GM21526 (cell line): Measurements from ENCODE around the gene SMARCAL1.

Source experiments
- ATAC-seq: cut with Tn5 transposase; IDR thresholded peaks from one replicate; pipeline ENCODE4 v1.9.1; 2021; ENCODE audit warnings: moderate library complexity; ENCODE audit not compliant: unreplicated experiment, low FRiP score

Gene SMARCAL1

DNA sequence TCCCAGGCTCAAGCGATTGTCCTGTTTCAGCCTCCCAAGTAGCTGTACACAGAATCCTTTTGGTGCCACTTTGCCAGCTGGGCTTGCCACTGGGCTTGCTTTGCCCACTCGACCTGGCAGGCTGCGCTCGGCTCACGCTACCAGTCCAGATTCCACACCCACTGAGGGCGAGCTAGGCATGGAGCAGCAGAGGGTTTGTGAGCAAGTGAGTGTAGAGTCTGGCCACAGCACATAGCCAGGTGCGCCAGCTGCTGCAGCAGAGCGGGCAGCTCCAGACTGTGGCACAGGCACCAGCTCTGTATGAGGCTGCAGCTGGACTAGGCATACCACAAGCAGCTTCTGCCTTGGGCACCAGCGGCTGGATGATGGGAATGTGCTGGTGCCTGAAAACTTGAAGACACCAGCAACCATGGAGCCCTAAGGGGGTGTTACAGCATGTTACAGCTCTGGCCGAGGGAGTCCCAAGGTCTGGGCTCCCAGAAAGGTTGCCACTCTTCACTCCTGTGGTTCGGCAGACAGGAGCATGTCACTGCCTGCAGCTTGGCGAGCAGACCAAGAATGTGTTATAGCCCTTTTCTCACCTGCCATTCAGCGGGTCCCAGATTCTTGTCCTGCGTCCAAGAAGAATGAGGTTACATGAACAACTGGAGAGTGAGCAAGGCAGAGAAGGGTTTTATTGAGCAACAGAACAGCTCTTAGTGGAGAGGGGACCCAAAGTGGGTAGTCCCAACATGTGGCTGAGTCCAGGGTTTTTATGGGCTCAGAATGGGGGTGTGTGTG is 12.9 kb downstream of the SMARCAL1 start:
- ATAC-seq: no peak

DNA sequence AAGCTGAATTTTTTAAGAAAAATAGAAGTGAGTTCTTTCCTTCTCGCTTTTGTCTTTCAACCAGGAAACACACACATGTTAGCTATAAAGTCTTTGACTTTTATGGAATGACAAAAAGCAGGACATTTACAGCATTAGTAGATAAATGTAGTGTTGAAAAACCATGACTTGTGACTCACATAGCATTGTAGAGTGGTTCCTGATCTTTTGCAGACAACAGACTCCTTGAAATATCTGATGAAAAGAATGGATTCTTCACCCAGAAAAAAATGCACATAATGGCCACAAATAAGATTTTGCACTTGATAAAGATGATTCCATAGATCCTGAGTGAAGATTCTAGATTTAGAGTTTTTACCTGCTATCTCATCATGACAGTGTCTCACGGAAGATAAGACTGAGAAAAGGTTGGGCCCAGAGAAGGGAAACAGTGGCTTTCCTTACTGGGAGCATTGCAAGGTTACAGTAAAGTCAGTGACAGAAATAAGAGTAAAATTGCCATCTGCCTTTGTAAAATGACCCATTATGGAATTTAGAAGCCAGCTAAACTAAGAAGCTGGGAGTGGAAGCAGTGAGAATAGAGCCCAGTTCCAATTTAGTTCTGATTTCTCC is 14.0 kb downstream of the SMARCAL1 start:
- ATAC-seq: no peak

DNA sequence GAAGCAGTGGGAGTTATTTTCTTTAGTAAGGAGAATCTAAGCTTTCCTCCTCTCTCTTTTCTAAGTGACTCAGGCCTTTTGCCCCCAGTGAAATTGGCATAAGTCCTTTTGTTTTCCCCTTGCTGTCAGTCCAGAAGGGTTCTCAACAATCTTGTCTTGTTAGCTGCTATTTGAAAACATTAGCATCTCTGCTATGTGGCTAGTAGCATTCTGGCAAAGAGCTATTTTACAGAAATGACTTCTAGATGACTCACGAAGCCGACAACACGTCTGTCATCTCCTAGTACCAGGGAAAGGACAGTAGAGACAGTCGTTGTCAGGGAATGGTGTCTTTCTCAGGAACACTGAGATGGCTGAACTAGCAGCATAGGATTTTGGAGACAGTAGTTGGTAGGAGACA is 14.7 kb downstream of the SMARCAL1 start:
- ATAC-seq: no peak

DNA sequence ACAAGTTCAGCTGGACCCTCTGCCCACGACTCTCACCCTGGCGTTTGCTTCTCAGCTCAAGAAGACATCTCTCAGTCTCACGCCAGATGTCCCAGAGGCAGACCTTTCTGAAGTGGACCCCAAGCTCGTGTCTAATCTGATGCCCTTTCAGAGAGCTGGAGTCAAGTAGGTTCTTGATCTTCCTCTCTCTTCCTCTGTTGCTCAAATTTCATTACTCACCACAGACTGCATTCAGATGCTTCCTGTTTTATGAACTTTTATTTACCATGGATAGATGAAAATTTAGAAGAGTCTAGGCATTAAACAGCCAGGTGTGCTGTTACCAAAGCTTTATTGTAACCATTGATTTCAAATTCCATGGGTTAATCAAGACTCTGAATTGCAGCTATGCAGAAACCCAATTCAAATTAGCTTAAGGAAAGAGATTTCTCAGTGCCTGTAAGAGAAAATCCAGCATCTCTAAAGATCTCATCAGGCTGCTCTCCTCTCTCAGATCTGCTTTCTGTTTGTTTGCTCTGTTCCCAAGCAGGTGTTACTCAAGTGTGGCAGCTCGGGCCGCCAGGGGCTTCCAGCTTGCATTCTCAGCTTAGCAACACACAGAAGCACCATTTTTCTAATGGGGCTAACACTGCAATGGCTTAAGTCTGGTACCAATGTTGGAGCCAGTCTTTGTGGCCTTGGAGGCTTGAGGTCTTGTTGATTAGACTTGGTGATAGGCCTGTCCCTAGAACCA is 16.5 kb downstream of the SMARCAL1 start:
- no peak for ATAC-seq

DNA sequence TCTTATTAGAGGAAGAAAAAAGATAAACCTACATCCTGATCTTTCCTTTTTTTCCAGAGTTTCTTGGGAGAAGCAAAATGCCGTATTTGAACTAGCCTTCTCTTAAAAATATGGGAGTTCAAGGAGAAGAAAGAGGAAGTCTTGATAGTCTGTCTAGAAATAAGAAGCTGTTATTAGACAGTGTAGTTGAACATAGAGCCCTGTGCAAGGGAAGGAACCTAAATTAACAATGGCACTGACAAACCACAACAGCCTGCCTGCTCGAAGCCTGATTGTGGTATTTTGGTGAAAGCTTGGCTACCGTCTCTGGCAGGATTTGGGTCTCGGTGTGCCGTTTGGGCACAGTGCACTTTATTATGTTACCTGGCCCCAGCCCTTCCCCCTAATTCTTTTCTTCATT is 17.1 kb downstream of the SMARCAL1 start:
- no peak for ATAC-seq

DNA sequence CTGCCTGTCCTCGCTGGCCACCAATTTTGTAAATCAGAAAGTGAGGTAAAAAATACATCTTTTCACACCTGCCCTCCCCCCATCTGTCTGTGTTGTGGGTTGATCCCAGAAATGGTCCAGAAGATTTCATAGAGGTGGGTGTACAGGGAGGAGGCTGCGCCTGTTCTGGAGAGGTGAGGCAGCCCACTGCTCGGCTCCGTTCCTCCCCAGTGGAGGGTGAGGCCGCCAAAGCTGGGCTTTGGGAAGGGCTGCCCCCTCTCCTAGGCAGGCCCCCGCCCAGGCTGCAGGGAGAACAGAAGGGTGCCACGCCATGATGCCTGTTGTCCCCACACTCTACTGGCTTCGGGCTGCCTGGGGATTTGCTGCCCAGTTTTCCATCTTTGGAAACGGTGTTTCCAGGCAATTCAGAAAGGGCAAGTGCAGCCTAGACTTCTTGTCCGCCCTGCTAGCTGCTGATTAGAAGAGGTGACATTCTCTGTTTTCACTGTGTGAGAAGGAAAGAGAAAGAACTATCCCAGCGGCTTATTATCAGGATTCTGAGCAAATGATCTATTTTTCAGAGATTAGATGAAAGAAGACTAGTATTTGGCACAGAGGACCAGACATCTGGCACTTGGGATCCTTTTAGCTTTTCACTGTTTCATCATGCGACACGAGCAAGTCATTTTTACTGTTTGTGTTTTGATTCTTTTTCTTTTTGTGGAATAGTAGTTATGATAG is 18.7 kb downstream of the SMARCAL1 start:
- ATAC-seq: no peak

DNA sequence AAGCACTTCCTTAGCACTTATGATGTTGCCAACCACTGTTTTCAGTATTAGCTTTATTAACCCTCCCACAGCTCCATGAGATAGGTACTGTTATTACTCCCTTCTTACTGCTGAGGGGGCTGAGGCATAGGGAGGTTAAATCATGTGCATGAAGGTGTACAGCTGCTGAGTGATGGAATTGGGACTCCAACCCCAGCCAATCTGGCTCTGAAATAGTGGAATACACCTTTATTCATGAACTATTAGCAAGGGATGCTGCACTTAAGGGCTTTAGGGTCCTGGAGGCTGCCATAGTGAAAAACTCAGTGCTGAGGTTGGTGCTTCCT is 19.2 kb downstream of the SMARCAL1 start:
- ATAC-seq: no peak

DNA sequence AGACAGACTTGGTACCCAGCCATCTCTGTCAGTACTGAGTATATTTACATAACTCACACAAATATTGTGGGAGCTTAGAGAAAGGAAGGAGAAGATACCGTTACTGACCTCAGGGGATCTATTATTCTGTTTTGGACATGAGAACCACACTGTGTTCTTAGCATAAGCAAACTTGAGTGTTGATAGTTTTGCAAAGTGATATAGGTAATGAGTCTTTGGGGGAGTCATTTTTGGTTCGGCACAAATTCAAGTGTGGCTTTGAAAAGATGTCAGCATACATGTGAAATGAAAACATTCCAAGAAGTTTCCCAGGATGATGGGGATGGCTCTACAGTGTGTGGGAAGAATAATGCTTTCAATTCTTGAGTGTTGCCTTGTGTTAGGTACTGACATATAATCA is 24.1 kb downstream of the SMARCAL1 start:
- ATAC-seq: no peak

DNA sequence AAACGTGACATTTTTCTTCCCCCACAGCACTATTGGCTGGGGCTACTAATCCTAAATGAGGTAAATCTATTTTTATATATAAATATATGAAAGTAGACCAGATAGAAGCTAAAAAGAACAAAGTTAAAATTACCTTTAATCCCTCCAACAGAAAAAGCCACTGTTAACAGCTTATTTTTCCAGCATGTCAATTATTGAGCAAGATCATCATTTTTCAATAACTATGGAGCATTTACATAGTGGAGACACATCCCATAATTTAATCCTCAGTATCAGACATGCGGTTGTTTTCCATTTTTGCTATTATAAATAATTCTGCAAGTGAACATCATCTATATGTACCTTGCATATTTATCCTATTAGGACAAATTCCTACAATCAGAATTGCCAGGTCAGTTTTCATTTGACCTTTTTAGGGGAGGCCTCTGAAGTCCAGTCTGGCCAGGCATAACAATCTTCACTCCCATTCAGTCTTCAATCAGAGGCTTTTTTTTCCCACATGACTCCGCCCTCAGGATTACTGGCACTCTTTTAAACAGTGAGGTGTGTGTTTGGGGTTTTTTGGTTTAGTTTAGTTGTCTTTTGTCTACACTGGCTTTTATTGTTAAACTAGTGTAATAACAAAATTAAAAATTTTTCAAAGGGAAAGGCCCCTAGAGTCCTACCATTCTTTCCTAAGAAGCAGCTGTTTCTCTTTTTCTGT is 29.2 kb downstream of the SMARCAL1 start:
- ATAC-seq: no peak

DNA sequence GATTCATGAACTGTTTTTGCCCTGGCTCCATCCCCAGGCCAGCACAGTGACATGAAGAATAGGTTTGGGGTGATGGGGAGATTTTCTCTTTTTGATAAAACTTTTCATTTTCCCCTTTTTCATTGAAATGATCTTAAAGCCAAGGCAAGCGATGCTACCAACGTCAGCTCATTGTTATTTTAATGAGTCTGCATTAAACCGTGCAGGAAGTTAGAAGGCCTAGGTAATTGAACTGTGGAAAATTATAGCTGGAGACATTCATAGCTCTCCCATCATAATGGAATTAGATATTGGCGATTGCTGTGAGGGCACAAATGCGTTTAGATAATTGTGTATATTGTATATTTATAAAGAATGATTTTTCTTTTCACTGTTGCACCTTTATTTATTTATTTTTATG is 33.2 kb downstream of the SMARCAL1 start:
- no peak for ATAC-seq

DNA sequence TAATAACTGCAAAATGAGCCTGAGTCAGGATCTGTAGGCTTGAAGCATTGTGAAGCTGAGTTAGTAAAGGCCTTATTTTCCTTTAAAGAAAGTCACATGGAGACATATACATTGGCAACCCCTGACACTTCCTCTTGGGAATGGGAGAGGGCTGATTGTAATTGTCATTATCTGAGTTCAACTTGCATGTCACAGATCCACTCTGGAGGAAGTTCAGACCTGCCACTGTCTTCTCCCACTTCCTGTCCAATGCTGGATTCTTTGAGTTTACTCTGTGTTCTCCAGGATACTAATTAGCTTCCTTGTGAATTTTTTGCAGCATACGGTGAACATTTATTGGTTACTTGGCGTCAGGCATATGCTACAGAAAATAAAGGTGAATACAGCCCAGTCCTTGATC is 34.1 kb downstream of the SMARCAL1 start:
- ATAC-seq: no peak

DNA sequence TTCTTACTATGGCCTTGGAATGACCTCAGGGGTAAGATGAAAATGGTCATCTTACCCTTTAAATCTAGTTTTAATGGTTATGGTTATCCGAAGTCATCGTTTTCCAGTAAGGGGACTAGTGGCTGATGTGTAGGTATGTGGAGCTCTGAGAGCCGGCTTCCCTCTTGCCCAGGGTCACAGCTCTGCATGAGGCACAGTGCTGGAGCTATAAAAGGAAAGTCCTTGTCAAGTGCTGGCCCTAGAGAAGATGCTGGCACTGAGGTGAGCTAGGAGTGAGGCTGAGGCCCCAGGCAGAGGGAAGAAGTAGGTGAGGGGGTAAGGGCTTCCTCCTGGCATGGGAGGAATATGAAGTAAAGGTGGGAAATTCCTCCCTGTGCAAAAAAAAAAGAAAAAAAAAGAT is 35.0 kb downstream of the SMARCAL1 start:
- ATAC-seq: no peak

DNA sequence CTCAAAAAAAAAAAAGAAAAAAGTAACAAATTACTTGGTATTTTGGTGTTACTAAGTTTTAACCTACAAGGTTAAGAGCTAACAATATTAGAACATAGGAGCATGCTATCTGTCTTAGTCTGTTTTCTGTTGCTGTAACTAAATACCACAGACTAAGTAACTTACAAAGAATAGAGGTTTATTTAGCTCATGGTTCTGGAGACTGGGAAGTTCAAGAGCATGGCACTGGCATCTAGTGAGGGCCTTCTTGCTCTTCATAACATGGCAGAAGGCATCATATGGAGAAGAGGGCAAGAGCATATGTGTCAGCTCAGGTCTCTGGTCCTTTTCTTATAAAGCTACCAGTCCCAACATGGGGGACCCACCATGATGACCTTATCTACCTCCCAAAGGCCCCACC is 36.5 kb downstream of the SMARCAL1 start:
- no peak for ATAC-seq

DNA sequence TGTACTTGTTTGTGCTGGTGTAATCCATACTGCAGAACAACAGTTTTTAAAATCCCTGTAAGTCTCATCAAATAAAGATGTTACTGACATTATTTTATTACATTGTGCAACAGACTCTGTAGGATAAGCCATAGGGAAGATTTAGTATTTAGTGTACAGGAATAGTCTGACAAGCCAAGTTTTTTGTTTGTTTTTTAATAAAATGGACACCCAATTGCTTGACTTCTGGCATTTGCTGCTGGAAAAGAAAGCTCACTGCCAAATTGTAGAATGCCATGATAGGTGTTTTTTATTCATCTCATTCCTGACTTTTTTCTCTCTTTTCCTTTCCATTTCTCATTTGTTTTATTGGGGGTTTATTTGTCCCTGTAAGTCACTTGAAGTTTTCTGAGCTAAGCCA is 38.1 kb downstream of the SMARCAL1 start:
- no peak for ATAC-seq

DNA sequence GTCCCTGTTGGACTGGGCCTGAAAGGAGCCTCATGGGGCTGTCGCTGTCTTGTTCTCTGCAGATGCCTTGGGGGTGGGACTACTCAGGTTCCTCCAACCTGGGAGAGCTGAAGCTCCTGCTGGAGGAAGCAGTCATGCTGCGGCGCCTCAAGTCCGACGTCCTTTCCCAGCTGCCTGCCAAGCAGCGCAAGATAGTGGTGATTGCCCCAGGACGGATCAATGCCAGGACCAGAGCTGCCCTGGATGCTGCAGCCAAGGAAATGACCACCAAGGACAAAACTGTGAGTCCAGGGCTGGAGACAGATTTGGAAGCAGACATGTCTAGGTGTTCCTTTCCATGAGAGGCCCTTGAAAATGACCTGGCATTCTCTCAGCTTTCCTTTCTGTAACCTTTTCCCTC is 38.5 kb downstream of the SMARCAL1 start:
- ATAC-seq: no peak

DNA sequence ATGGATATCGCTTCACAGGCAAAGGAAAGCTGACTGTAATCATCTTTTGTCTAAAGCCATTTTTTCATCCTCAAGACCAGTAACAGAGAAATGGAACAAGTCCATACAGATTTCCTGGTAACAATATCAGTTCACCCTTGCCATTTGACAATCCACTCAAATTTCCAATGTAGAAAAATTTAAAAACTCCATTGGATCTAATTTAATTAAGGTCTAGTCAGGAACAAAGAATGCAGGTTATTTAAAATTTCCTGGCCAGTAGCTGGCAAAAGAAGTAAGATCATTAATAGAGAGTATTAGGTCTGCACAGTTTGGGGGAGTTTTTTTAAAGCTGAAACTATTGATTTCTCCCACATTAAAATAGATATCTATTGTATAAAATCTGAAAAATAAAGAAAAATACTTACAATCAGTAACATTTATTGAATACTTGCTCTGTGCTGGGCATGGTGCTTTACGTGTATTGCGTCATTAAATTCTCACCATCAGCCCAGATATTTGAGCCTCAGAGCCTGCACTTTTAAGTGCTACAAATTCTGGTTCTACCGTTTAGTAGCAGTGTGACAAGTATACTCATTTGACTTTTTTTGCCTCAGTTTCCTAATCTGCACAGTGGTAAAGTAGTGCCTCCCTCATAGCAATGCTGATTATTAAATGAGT is 41.8 kb downstream of the SMARCAL1 start:
- no peak for ATAC-seq

DNA sequence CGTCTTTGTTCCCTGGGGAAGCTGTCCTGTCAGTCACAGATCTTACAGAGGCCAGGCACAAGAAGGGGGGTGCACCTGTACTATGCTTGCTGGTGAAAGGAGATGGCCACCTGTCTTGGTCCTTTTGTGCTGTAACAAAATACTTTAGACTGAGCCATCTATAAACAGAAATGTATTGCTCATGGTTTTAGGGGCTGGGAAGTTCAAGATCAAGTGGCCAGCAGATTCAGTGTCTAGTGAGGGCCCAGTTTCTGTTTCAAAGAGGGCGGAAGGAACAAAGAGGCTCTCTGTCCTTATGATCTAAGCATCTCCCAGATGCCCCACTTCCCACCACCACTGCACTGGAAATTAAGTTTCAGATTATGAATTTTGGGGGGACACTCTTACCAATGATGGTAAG is 50.9 kb downstream of the SMARCAL1 start:
- ATAC-seq: no peak

DNA sequence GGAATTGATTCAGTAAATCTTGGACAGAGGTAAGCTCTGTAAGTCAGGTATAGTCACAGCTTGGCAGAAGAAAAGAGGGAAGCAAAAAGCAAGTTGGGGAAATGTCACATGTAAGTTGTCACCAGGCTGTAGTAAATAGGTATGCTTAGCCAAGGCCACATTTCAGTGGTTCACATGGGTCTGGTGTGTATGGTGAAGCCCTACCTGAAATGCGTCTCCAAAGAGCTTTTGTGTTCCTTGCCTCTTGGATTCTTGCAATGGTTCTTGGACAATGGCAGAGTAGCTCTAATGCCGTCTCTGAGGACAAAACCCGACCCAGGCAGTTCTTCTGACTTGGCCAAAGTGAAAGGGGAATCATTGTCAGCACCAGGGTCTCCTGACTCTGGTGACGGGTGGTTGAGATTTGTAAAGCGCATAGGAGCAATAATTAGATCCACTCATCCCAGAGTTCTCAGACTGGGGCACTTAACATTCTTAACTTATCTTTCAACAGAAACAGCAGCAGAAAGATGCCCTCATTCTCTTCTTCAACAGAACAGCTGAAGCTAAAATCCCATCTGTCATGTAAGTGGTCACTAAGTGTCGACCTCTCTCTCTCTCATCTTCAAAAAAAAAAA is 51.9 kb downstream of the SMARCAL1 start:
- no peak for ATAC-seq

DNA sequence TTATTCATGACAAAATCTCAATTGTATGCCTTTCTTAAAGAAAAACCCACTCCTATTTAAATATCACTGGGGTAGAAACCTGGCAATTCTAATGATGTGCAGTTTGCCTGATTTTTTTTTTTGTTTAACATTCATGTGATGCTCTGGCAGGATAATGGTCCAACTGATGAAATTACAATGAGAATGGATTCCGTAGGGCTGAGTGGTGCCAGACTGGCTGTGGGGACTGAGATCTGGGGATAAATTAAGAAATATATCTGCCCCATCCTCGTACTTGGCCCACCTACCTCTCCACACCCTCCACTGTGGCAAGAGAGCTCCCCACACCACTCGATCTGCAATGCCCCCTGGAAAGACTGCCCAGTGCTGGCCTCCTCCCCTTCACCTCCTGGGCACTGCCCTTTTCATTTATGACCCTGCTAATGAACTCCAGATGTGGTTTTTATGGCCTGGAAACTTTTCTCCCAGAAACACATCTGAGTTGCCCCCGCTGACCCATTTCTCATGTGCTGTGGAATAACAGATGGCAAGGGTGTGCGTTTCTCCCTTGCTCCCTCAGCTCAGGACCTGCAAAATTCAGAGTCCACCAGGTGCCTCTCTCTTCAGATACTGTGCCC is 53.4 kb downstream of the SMARCAL1 start:
- ATAC-seq: no peak
